HCT116 (cell line): Measurements from ENCODE around the gene FHOD3. TPM values are rescaled to one million over a fixed set of nuclear protein-coding genes. Genes with fewer than 3 reads are reported as not detected.

Experiments
- ATAC-seq: fragments of 200-7000 bp; cut with Tn5 transposase; 2 replicates; pipeline ENCODE4 v1.9.1; 2020; ENCODE audit warnings: mild to moderate bottlenecking, moderate library complexity
- BruUV-seq: library from RNA; stranded (reverse); fragments of 400-500 nt; replicated peaks from 2 replicates; lab custom pipeline; 2021; lab: Mats Ljungman, UMichigan
- CTCF ChIA-PET: fragments of 300-600 bp; sonication (Branson Sonifier 250); formaldehyde crosslinking; loops from one replicate; lab custom pipeline; 2021; ENCODE audit warnings: antibody characterized with exemption; lab: Charles Lee
- POLR2A ChIA-PET: fragments of 300-600, 350-600 bp; sonication (Branson Sonifier 250); formaldehyde crosslinking; loops from one replicate; lab custom pipeline; 2021; ENCODE audit warnings: antibody characterized with exemption; lab: Charles Lee
- RAD21 ChIA-PET, 2 experiments: fragments of 300-600 bp; sonication (Branson Sonifier 250); formaldehyde crosslinking; loops; one replicate each; lab custom pipeline; 2023; ENCODE audit warnings: low total read pairs in 2 of 2; ENCODE audit not compliant: uncharacterized antibody in 2 of 2, unreplicated experiment in 2 of 2, low non-redundant PET in 1 of 2; lab: Charles Lee
- DNase-seq: peaks from one replicate; pipeline ENCODE4 v3.0.0-alpha.2; 2010; ENCODE audit warnings: low read depth, low spot score
- H2AFZ ChIP-seq: fragments of 200-600 bp; shearing (Covaris generic), sonication (generic); 2 replicates; pipeline ENCODE4 v1.6.1; 2017; ENCODE audit warnings: low read depth, mixed run types, mixed read lengths, antibody characterized with exemption, low read length; ENCODE audit not compliant: poor library complexity, severe bottlenecking
- H3K27ac ChIP-seq: 2 replicates; pipeline ENCODE4 v1.5.1; 2012; ENCODE audit warnings: low read depth, low read length
- H3K27me3 ChIP-seq: fragments of 200-600 bp; sonication (generic); 2 replicates; pipeline ENCODE4 v1.6.1; 2016; ENCODE audit warnings: mixed run types, low read length, mixed read lengths; ENCODE audit not compliant: insufficient read depth
- H3K36me3 ChIP-seq, 2 experiments: fragments of 200-500 bp in 1 of 2; fragments of 200-600 bp in 1 of 2; sonication (Bioruptor generic) in 1 of 2; sonication (generic) in 1 of 2; 2 replicates each; pipeline versions ENCODE4 v1.5.1 to v1.6.1; 2014 to 2016; ENCODE audit warnings: low read length in 2 of 2, inconsistent platforms in 1 of 2, mixed read lengths in 1 of 2, mixed run types in 1 of 2; ENCODE audit not compliant: insufficient read depth in 2 of 2, control insufficient read depth in 1 of 2
- H3K4me1 ChIP-seq, 2 experiments: fragments of 200-600 bp in 1 of 2; sonication (generic) in 1 of 2; 2 replicates each; pipeline versions ENCODE4 v1.5.1 to v1.6.1; 2012 to 2017; ENCODE audit warnings: low read length in 2 of 2, inconsistent platforms in 1 of 2, mild to moderate bottlenecking in 1 of 2, mixed read lengths in 1 of 2, mixed run types in 1 of 2, moderate library complexity in 1 of 2; ENCODE audit not compliant: insufficient read depth in 2 of 2, control insufficient read depth in 1 of 2
- H3K4me2 ChIP-seq: fragments of 200-600 bp; sonication (generic); 2 replicates; pipeline ENCODE4 v1.6.1; 2017; ENCODE audit warnings: mixed run types, low read length, mixed read lengths
- H3K4me3 ChIP-seq, 2 experiments: fragments of 200-600 bp in 1 of 2; sonication (generic) in 1 of 2; replicated peaks in 1 of 2; 2 replicates each; pipeline ENCODE4 v1.5.1; 2011 to 2016; ENCODE audit warnings: low read length in 2 of 2, control low read depth in 1 of 2, low read depth in 1 of 2, mild to moderate bottlenecking in 1 of 2, mixed read lengths in 1 of 2, mixed run types in 1 of 2
- H3K79me2 ChIP-seq: fragments of 200-600 bp; sonication (generic); 2 replicates; pipeline ENCODE4 v1.6.1; 2017; ENCODE audit warnings: mild to moderate bottlenecking, mixed run types, low read length, moderate library complexity, mixed read lengths; ENCODE audit not compliant: insufficient read depth
- H3K9ac ChIP-seq: fragments of 200-600 bp; sonication (generic); 2 replicates; pipeline ENCODE4 v1.6.1; 2016; ENCODE audit warnings: low read length, mixed read lengths
- H3K9me2 ChIP-seq: fragments of 200-600 bp; sonication (generic), shearing (Covaris generic); 2 replicates; pipeline ENCODE4 v1.6.1; 2017; ENCODE audit warnings: mixed run types, mild to moderate bottlenecking, moderate library complexity; ENCODE audit not compliant: insufficient read depth
- H3K9me3 ChIP-seq, 2 experiments: fragments of 200-500 bp in 1 of 2; fragments of 200-600 bp in 1 of 2; sonication (Bioruptor generic) in 1 of 2; sonication (generic) in 1 of 2; 2 replicates each; pipeline ENCODE4 v1.6.1; 2014 to 2017; ENCODE audit warnings: low read length in 2 of 2, mixed read lengths in 2 of 2, inconsistent platforms in 1 of 2, low read depth in 1 of 2, mild to moderate bottlenecking in 1 of 2, mixed run types in 1 of 2, moderate library complexity in 1 of 2; ENCODE audit not compliant: control insufficient read depth in 1 of 2, insufficient read depth in 1 of 2
- H4K20me1 ChIP-seq: fragments of 200-600 bp; sonication (generic), shearing (Covaris generic); 2 replicates; pipeline ENCODE4 v1.6.1; 2017; ENCODE audit warnings: mixed run types, mild to moderate bottlenecking, moderate library complexity; ENCODE audit not compliant: insufficient read depth
- CBX3 ChIP-seq: IDR thresholded peaks from 2 replicates; pipeline ENCODE4 v1.6.1; 2012; ENCODE audit warnings: low read depth
- ELF1 ChIP-seq: IDR thresholded peaks from 2 replicates; pipeline ENCODE4 v1.6.1; 2012; ENCODE audit warnings: low read depth, borderline replicate concordance
- EZH2 ChIP-seq: fragments of 200-600 bp; sonication (generic); IDR thresholded peaks from 2 replicates; pipeline ENCODE4 v1.6.1; 2017; ENCODE audit warnings: antibody characterized with exemption, mixed run types
- EZH2phosphoT487 ChIP-seq: fragments of 200-600 bp; IDR thresholded peaks from 2 replicates; pipeline ENCODE4 v1.6.1; 2018; ENCODE audit warnings: antibody characterized with exemption, borderline replicate concordance
- FOSL1 ChIP-seq: IDR thresholded peaks from 2 replicates; pipeline ENCODE4 v1.6.1; 2012; ENCODE audit warnings: low read depth
- RAD21 ChIP-seq: IDR thresholded peaks from 2 replicates; pipeline ENCODE4 v1.6.1; 2012; ENCODE audit warnings: low read depth, mild to moderate bottlenecking
- SIN3A ChIP-seq: IDR thresholded peaks from 2 replicates; pipeline ENCODE4 v1.6.1; 2012; ENCODE audit warnings: low read depth
- SP1 ChIP-seq: IDR thresholded peaks from 2 replicates; pipeline ENCODE4 v1.6.1; 2012; ENCODE audit warnings: low read depth
- SRF ChIP-seq: IDR thresholded peaks from 2 replicates; pipeline ENCODE4 v1.6.1; 2012; ENCODE audit warnings: low read depth
- TCF7L2 ChIP-seq: IDR thresholded peaks from 2 replicates; pipeline ENCODE4 v1.7.0; 2011; ENCODE audit warnings: borderline replicate concordance, inconsistent platforms; ENCODE audit not compliant: insufficient read depth, insufficient read length; ENCODE audit errors: extremely low read depth
- ZBTB33 ChIP-seq: IDR thresholded peaks from 2 replicates; pipeline ENCODE4 v1.6.1; 2011; ENCODE audit warnings: mild to moderate bottlenecking, low read length, moderate library complexity; ENCODE audit not compliant: insufficient replicate concordance; ENCODE audit errors: extremely low read depth
- ZNF274 ChIP-seq: fragments of 200-500 bp; sonication (Bioruptor generic); IDR thresholded peaks from 2 replicates; pipeline ENCODE4 v1.6.1; 2014; ENCODE audit warnings: mild to moderate bottlenecking, low read depth, low read length, inconsistent platforms
- intact Hi-C: fragments of 100-400 bp; cut with micrococcal nuclease; formaldehyde crosslinking; loops from 2 replicates; pipeline ENCODE4 v1.10.0; 2022
- total RNA-seq: library from RNA; stranded (reverse); gene quantifications from one replicate; pipeline ENCODE4 v1.2.1, GENCODE V29; 2021; ENCODE audit not compliant: unreplicated experiment
- TF ChIP-seq, protein P1 (sequence below): IDR thresholded peaks from 2 replicates; pipeline ENCODE4 v1.6.1; 2012
- TF ChIP-seq, protein P2 (sequence below): IDR thresholded peaks from 2 replicates; pipeline ENCODE4 v1.6.1; 2012
- TF ChIP-seq, protein P3 (sequence below): IDR thresholded peaks from 2 replicates; pipeline ENCODE4 v1.6.1; 2012; ENCODE audit warnings: low read depth

FHOD3 gene
- total RNA-seq, 1 experiment from 2014 or later: 4.0 TPM

DNA sequence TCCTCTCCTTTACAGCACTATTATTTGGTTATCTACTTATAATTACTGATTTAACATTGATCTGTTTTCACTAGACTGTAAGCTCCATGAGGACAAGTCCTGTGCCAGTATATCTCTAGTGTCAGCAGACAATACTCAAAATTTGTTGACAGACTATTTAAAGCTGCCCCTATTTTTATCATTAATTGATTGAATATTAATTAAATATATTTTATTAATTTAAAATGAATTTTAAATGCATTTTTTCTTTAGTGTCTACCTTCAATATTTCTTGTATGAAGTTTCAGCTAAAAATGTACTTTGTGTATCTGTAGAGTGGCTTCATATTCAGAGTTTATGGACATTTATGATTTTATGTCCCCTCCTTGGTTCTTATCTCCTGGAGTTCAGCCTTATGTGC lies 26.4 kb upstream of the FHOD3 start:
- no peaks in the 10 kb centered on the region for H3K9me3 ChIP-seq
- ChIA-PET POLR2A (no interaction called here), RAD21 (no interaction called here), CTCF (no interaction called here)
- intact Hi-C loops: no loop called here
- no peak overlapping the region for H3K4me2 ChIP-seq
- no peaks in the 10 kb centered on the region for H3K27me3 ChIP-seq
- no peak overlapping the region for H3K4me3 ChIP-seq
- ATAC-seq (no peak), DNase-seq (no peak)
- H3K27ac ChIP-seq: no peak overlapping the region
- no peak overlapping the region for H3K9ac ChIP-seq
- H2AFZ ChIP-seq: no peak overlapping the region
- no peaks in the 10 kb centered on the region for H3K4me1 ChIP-seq
- no peaks in the 10 kb centered on the region for H4K20me1 ChIP-seq
- TF ChIP-seq, protein P1, sequence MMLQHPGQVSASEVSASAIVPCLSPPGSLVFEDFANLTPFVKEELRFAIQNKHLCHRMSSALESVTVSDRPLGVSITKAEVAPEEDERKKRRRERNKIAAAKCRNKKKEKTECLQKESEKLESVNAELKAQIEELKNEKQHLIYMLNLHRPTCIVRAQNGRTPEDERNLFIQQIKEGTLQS: no peak
- TF ChIP-seq FOSL1 (no peak), ELF1 (no peak), TCF7L2 (no peak), SIN3A (no peak), RAD21 (no peak), EZH2phosphoT487 (no peak)
- BruUV-seq: no TSS peak
- no peaks in the 10 kb centered on the region for H3K9me2 ChIP-seq
- no peaks in the 10 kb centered on the region for H3K79me2 ChIP-seq
- no peaks in the 10 kb centered on the region for H3K36me3 ChIP-seq

DNA sequence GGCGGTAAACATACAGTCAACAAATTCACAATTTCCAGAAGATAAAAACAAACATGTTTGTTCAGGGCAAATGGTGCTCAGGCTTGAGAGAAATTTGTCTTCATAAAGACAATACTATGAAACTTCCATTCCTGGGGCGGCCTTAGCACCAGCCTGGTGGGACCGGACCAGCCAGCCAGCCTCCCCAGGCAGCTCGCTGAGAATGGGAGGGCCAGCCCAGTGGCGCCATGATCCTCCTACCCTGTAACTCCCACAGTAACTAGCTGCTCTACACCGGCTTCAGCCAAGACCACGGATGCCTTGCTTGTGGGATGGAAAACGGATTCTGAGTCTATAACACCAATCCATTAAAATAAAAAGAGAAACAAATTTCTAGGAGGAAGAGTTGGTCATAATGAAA lies 24.2 kb upstream of the FHOD3 start:
- no peak overlapping the region for H2AFZ ChIP-seq
- H3K9me3 ChIP-seq: no peaks in the 10 kb centered on the region
- no peaks in the 10 kb centered on the region for H3K79me2 ChIP-seq
- no peaks in the 10 kb centered on the region for H3K4me1 ChIP-seq
- no peak overlapping the region for H3K9ac ChIP-seq
- BruUV-seq: no TSS peak
- H3K4me3 ChIP-seq: no peak overlapping the region
- intact Hi-C loops: no loop called here
- no peak overlapping the region for H3K4me2 ChIP-seq
- DNase-seq (no peak), ATAC-seq (no peak)
- ChIA-PET CTCF (no interaction called here), RAD21 (no interaction called here), POLR2A (no interaction called here)
- H3K9me2 ChIP-seq: no peaks in the 10 kb centered on the region
- no peaks in the 10 kb centered on the region for H3K36me3 ChIP-seq
- no peak overlapping the region for H3K27ac ChIP-seq
- no peaks in the 10 kb centered on the region for H4K20me1 ChIP-seq
- no peaks in the 10 kb centered on the region for H3K27me3 ChIP-seq
- TF ChIP-seq CBX3 (no peak), EZH2phosphoT487 (no peak), ZNF274 (no peak), EZH2 (no peak), TCF7L2 (no peak), ZBTB33 (no peak), SRF (no peak), RAD21 (no peak), SP1 (no peak)
- TF ChIP-seq, protein P2, sequence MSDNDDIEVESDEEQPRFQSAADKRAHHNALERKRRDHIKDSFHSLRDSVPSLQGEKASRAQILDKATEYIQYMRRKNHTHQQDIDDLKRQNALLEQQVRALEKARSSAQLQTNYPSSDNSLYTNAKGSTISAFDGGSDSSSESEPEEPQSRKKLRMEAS: no peak
- TF ChIP-seq, protein P3, sequence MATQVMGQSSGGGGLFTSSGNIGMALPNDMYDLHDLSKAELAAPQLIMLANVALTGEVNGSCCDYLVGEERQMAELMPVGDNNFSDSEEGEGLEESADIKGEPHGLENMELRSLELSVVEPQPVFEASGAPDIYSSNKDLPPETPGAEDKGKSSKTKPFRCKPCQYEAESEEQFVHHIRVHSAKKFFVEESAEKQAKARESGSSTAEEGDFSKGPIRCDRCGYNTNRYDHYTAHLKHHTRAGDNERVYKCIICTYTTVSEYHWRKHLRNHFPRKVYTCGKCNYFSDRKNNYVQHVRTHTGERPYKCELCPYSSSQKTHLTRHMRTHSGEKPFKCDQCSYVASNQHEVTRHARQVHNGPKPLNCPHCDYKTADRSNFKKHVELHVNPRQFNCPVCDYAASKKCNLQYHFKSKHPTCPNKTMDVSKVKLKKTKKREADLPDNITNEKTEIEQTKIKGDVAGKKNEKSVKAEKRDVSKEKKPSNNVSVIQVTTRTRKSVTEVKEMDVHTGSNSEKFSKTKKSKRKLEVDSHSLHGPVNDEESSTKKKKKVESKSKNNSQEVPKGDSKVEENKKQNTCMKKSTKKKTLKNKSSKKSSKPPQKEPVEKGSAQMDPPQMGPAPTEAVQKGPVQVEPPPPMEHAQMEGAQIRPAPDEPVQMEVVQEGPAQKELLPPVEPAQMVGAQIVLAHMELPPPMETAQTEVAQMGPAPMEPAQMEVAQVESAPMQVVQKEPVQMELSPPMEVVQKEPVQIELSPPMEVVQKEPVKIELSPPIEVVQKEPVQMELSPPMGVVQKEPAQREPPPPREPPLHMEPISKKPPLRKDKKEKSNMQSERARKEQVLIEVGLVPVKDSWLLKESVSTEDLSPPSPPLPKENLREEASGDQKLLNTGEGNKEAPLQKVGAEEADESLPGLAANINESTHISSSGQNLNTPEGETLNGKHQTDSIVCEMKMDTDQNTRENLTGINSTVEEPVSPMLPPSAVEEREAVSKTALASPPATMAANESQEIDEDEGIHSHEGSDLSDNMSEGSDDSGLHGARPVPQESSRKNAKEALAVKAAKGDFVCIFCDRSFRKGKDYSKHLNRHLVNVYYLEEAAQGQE: no peak
- TF ChIP-seq, protein P1: no peak
